H7 (cell line): ENCODE measurements around the gene POC5. TPM values are rescaled to one million over a fixed set of nuclear protein-coding genes. Genes with fewer than 3 reads are reported as not detected.

ENCODE experiments used
- DNase-seq: peaks from one replicate; pipeline ENCODE4 v3.0.0; 2012
- H3K27me3 ChIP-seq: 2 replicates; pipeline ENCODE4 v1.6.0; 2011; ENCODE audit warnings: mild to moderate bottlenecking, low read length; ENCODE audit not compliant: control insufficient read depth, insufficient read depth
- H3K36me3 ChIP-seq: replicated peaks from 2 replicates; pipeline ENCODE4 v1.5.1; 2011; ENCODE audit warnings: low read length; ENCODE audit not compliant: control insufficient read depth, insufficient read depth
- H3K4me3 ChIP-seq: 2 replicates; pipeline ENCODE4 v1.5.1; 2011; ENCODE audit warnings: low read depth, mild to moderate bottlenecking, control low read depth, low read length, moderate library complexity; ENCODE audit not compliant: insufficient read depth
- total RNA-seq: library from RNA; depleted of rRNA; stranded (reverse); fragments of >200 nt; shearing (Covaris generic); gene quantifications from 2 replicates; pipeline ENCODE4 v1.2.3, GENCODE V29; 2014

Gene POC5
- total RNA-seq, 1 experiment from 2014 or later, result 16.1 TPM

DNA sequence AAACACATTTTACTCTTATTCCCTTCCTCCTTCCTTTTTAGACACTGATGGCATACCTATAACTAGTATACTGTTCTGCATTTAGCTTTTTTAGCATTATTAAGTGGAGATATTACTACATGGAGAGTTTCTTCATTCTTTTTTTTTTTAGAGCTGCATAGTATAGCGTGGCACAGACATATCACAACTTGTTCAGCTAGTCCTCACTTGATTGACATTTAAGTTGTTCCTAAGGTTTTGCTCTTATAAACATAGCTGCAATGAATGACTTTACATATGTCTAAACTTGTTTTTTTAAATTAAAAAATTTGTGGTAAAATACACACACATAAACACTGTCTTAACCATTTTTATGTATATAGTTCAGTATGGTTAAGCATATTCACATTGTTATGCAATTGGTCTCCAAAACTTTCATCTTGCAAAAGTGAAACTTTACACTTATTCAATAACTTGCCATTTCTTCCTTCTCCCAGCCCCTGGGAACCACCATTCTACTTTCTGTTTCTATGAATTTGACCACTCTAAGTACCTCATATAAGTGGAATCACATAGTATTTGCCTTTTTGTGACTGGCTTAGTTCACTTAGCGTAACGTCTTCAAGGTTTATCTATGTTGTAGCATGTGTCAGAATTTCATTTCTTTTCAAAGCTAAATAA lies 57.3 kb downstream of the POC5 start:
- no peaks in the 10 kb centered on the region for H3K27me3 ChIP-seq
- DNase-seq, result no peak
- H3K36me3 ChIP-seq, result no peaks in the 10 kb centered on the region
- no peak overlapping the region for H3K4me3 ChIP-seq

DNA sequence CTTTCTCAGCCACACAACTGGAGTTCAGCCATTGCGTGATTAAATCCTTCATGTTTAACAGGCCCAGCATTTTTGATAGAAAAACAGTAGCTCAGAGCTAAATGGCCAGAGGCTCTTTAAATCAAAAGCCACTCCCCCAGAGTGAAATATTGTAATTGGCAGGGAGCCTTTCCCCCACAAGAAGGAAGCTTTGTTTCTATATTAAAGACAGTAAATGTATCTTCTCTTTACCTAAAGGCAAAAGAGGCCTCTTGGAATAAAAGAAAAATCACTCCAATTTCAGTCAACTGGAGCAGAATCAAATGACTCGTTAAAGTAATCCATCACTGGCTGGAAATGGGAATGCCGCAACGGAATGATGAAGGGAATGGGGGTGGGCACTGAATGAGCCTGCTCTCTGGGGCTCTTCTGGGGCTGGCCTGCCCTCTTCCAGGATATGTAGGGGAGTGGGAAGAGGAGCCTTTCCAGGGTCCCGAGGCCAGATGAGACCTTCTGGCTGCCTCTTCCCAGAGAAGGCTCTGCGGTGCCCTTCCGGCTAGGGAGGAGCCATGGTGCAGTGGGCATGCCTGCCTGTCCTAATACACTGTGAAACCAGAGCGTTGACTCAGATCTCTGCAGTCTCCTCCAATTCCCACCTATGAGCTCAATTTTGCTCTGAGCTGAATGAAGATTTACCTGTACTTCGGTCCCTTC lies 60.8 kb downstream of the POC5 start:
- H3K27me3 ChIP-seq, result no peaks in the 10 kb centered on the region
- DNase-seq, result no peak
- H3K4me3 ChIP-seq, result no peak overlapping the region

DNA sequence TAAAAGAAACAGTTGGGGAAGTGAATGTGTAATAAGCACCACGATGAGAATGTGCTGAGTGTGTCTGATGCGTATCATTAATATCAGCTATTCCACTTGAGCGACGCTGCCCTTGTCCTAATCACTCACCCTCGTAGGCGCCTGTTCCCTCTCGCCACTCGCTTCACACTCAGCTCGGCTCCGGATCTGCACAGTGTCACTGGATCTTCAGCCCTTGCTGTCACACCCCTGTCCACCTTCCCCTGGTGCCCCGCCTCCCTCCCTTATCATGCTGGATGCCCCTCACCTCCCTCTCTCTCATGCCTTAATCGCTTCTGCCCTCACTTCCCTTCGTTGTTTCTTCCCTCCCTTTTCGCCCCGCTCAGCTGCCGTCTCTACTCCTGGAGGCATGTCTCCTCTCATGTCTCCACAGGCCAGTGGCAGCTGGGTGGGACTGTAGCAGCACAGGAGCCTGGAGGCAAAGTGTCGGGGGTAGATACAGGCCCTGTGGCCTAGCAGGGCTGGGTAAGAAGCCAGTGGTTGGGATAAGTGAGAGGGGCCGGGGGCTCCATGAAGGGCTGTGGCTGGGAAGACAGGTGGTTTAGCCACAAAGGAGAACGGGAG lies 62.4 kb downstream of the POC5 start:
- H3K4me3 ChIP-seq, result no peak overlapping the region
- no peaks in the 10 kb centered on the region for H3K36me3 ChIP-seq
- no peaks in the 10 kb centered on the region for H3K27me3 ChIP-seq
- no peak for DNase-seq

More for the DNA sequence above, 60.8 kb downstream of the POC5 start:
- H3K36me3 ChIP-seq, result no peaks in the 10 kb centered on the region

DNA sequence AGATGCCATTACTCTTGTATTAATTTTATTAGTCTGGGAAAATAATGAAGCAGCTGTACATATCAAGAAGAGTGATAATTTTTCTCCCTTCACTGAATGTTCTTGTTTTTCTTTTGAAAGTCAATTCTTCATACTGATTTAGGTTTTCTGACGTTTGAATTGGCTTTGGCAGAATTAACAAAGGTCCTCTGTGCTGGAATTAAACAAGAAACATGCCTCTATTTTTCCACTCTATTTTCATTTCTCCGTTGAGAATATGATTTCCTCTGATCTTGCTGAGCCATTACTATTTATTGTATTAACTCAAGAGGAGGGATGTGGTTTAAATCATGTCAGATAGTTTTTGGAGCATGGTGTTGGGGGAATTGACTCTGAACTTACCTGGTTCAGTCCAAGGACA lies 63.7 kb downstream of the POC5 start:
- no peak for DNase-seq
- H3K36me3 ChIP-seq, result no peaks in the 10 kb centered on the region
- no peak overlapping the region for H3K4me3 ChIP-seq
- no peaks in the 10 kb centered on the region for H3K27me3 ChIP-seq

DNA sequence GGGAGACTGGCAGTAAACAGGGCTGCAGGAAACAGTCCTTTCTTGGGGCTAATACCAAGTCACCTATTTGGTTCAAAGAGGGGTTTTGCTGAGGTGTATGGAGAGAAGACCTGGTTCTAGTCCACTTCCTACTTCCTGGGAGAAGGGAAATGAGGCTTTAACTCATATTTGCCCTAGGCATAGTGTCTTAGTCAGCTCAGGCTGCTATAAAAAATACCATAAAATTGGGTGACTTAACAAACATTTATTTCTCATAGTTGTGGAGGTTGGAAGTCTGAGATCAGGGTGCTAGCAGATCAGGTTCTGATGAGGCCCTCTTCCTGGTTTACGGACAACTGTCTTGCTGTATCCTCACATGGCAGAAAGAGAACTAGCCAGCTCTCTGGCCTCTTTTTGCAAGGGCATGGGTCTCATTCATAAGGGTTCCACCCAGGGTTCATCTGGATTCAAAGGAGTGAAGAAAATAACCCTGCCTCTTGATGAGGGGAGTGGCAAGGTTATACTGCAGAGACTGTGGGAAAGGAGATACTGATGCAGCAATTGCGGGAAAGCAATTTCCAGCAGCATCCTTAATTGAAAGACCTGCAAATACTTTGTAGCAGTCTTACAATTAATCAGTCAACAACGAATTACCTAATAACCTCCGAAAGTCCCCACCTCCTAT lies 65.5 kb downstream of the POC5 start:
- H3K27me3 ChIP-seq, result no peaks in the 10 kb centered on the region
- no peaks in the 10 kb centered on the region for H3K36me3 ChIP-seq
- H3K4me3 ChIP-seq, result no peak overlapping the region
- DNase-seq, result no peak

- DNase-seq, result no peak
- H3K4me3 ChIP-seq, result no peak overlapping the region
- no peaks in the 10 kb centered on the region for H3K27me3 ChIP-seq
- H3K36me3 ChIP-seq, result no peaks in the 10 kb centered on the region
These were observed 68.5 kb downstream of the POC5 start for GRCh38 chr5:75648712-75649111.

DNA sequence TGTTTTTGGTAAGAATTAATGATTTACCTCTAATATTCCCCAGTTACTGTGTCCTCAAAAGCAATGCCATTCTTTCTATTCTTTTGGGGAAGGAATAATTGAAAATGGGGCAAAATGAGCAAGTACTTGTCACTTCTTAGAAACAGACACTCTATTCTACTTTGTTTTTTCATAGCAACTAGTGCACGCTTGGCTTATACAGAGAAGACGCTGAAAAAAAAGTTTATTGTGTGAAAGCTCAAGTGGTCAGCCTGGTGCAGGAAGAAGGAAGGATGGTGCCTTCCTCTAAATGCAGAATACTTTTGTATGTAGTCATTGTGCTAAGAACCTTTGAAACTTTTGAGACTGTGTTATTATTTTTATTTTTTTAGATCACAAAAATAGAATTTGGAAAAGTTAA lies 76.4 kb downstream of the POC5 start:
- no peak for DNase-seq
- no peaks in the 10 kb centered on the region for H3K27me3 ChIP-seq
- H3K4me3 ChIP-seq, result no peak overlapping the region
- no peaks in the 10 kb centered on the region for H3K36me3 ChIP-seq

DNA sequence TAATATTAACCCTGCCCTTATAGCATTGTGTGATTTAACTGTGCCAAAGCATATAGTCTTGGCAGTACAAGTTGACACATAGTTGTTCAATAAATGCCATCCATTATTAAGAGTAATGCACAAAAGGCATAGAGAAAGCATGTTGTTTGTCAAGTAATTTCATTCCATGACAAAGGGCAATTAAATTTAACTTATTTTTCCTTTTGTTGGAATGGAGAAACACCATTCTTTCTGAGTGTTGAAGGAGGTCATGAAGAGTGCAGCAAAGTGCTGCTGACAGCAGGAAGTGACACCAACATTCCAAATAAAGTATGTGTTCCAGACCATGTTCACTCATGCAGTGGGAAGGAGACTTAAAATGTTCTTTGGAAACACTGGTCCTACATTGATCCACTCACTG lies 76.8 kb downstream of the POC5 start:
- Histone ChIP-seq H3K4me3 (no peak overlapping the region), H3K36me3 (no peaks in the 10 kb centered on the region), H3K27me3 (no peaks in the 10 kb centered on the region)
- no peak for DNase-seq

GRCh38 chr5:75639535-75640311 lies 77.5 kb downstream of the POC5 start:
- no peaks in the 10 kb centered on the region for H3K36me3 ChIP-seq
- DNase-seq, result no peak

GRCh38 chr5:75637949-75638348 lies 79.3 kb downstream of the POC5 start:
- Histone ChIP-seq H3K27me3 (no peaks in the 10 kb centered on the region), H3K4me3 (no peak overlapping the region), H3K36me3 (no peaks in the 10 kb centered on the region)
- no peak for DNase-seq

More at GRCh38 chr5:75639535-75640311, 77.5 kb downstream of the POC5 start:
- Histone ChIP-seq H3K4me3 (no peak overlapping the region), H3K27me3 (no peaks in the 10 kb centered on the region)

DNA sequence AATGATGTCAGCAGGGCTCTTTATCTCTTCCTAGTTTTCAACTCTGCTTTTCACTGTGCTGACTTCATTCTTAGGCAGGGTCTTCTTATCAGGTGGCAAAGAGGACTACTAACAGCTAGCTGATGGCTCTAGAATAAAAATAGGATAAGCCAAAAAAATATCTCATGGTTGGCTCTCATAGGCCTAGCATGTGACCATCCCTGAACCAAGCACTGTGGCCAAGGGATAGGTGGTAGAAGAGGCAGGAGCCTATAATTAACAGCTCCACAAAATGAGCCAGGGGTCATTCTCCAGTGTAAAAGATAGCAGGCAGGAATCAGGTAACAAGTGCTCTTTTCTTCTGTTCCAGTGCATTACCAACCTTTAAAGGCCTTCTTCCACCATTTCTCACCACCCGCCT lies 84.9 kb downstream of the POC5 start:
- Histone ChIP-seq H3K27me3 (no peaks in the 10 kb centered on the region), H3K36me3 (no peaks in the 10 kb centered on the region), H3K4me3 (no peak overlapping the region)
- no peak for DNase-seq

DNA sequence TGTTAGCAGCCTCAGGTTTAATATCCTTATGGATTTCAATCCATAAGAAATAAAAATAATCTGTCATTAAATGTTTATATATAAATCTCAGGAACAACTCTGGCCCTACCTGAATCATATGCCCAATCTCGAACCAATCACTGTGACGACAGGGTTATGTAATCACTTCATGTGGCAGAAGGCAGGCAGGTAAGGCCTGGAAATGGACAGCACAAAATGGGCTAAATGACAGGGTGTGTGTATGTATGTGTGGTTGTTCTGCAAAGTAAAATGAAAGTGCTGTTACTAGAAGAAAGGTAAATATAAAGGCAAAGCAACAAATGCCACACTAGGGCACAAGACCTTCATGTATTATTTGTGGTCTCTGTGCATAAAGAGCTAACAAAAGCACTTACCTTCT lies 86.4 kb downstream of the POC5 start:
- H3K36me3 ChIP-seq, result no peaks in the 10 kb centered on the region
- H3K27me3 ChIP-seq, result no peaks in the 10 kb centered on the region
- no peak overlapping the region for H3K4me3 ChIP-seq
- DNase-seq, result no peak

- Histone ChIP-seq H3K27me3 (no peaks in the 10 kb centered on the region), H3K4me3 (no peak overlapping the region), H3K36me3 (no peaks in the 10 kb centered on the region)
- no peak for DNase-seq
These were observed 89.4 kb downstream of the POC5 start for GRCh38 chr5:75627801-75628200.

- Histone ChIP-seq H3K36me3 (no peaks in the 10 kb centered on the region), H3K27me3 (no peaks in the 10 kb centered on the region), H3K4me3 (no peak overlapping the region)
- DNase-seq, result no peak
These were observed 90.3 kb downstream of the POC5 start for GRCh38 chr5:75626959-75627358.
